ELF-1 (cell line): Measurements from ENCODE around the gene APOL6.
"Not testable (repeated sequence)": the region's sequence is repeated elsewhere in the genome, so short reads cannot be mapped to it uniquely, and the experiment has no call there.

Experiments used
- DNase-seq: peaks from one replicate; pipeline ENCODE4 v3.0.0-alpha.2; 2016; ENCODE audit warnings: low read depth, low spot score

Gene APOL6

DNA sequence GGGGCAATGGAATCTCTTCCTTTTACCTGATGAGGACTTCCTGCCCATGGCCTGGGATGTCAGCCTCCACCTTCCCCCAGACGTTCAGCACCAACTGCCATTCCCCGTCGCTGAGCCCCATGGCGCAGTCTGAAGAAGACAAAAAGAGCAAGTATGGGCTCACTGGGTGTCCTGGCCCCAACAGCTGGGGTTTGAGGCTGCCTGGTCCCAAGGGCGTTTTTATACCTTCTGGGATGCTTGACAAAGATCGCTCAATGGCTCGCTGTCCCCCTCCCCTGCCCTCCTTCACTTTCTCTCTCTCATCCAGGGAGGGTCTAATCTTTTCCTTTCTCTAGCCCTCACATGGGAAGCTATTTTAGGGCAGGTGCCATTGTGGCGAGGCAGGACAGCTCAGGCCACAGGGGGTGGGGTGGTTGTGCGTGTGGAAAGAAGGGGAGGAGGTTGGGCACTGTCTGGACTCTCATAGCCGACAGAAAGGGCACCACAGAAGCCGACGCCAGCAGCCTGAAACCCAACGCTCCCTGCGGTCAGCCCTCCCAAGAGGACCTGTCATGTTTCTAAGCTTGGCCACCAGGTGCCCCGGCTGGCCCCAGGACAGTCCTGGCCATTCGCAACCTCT, 31.0 kb upstream of the APOL6 start, which contains the start of gene MB:
Gene MB (minus strand): TSS at position 193 of the 619 bp plus-strand sequence. CDS start 72 bp downstream, at position 121.
- no peak for DNase-seq

- no peak for DNase-seq
These were observed 29.6 kb upstream of the APOL6 start for GRCh38 chr22:35618427-35619223.

- no peak for DNase-seq
These were observed 28.7 kb upstream of the APOL6 start for GRCh38 chr22:35619336-35620094.

DNA sequence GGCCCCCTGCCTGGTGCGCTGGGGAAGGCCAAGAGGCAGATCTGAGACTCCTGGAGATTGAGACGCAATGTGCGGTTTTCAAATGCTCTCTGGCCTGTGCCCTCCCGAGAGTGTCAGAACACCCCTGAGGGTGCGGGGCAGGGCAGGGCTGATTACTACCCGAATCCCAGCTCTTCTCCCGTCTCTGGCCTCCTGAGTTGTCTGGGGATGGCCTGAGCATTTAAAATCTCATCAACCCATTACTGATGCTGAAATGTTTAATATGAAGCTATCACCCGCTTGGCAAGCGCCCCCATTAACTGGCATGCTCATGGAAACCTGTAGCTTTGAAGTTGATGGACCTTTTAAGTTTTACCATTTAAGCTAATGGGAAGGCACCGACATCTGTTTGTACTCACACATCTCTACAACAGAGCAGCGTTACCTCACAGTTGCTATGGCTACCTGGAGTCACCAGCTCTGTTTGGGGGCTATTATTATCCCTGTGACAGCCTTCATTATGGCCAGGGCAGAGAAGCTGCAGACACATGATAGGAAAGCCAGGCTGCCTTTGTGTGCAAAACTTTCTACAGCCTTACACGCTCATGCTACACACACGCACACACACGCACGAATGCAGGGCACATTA, 27.5 kb upstream of the APOL6 start:
- DNase-seq: peak; percentile 19

GRCh38 chr22:35621451-35621850, 26.8 kb upstream of the APOL6 start:
- DNase-seq: no peak

DNA sequence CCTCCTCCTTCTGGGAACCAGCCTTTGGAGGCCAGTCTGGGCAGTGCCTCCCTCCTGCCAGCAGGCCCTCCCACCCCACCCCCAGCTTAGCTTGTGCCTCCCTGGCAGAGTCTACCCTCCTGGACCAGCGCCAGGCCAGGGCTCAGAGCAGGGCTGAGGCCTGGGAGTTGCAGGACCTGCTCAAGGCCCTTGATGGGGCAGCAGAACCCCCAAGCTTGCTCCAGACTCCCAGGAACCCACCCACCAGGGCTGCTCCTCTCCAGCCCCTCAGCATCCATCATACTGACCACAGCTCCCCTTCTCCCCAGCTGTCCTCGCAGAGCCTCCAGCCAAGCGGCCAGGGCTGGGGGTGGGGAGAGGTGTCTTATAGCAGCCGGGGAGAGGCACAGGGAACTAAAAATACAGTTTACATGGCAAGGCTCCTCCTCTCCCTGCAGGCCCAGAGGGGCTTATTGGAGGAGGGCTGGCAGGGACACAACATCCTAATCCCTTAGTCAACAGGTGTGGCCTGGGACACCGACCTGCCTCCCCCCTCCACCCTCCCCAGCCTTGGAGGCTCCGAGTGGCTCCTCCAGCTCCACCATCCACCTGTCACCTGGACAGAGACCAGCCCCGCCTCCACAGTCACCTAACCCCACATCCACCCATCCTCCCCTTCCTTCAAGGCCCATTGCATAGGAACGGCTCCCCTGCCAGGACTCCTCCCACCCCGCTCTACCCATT, 25.9 kb upstream of the APOL6 start:
- DNase-seq: peak; percentile 83

DNA sequence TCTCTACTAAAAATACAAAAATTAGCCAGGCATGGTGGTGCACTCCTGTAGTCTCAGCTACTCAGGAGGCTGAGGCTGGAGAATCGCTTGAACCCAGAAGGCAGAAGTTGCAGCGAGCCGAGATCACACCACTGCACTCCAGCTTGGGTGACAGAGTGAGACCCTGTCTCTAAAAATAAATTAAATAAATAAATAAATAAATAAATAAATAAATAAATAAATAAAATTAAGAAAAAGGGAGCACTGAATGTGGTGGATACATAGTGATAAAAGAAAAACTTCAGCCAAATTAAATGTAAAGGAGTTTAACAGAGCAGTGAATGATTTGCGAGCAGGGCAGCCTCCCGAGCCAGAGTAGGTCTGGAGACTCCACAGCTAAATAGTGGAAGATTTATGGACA, 24.4 kb upstream of the APOL6 start:
- not testable (repeated sequence) for DNase-seq

DNA sequence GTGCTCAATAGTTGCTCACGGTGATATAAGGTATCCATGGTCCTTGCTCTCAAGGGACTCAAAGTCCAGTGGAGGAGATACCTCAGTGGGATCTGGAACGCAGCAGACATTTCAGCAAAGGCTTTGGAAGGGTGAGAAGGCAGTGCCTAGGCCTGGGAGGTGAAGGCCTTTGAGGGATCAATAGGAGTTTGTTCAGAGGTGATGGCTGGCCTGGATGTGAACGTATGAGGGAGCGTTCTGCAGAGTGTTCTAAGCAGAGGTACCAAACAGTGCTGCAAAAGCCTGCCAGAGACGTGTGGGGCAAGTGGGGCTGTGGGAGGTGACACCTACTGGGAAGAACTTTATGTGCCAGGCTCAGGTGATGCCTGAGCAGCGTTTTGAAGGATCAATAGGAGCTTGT, 23.7 kb upstream of the APOL6 start:
- DNase-seq: no peak

DNA sequence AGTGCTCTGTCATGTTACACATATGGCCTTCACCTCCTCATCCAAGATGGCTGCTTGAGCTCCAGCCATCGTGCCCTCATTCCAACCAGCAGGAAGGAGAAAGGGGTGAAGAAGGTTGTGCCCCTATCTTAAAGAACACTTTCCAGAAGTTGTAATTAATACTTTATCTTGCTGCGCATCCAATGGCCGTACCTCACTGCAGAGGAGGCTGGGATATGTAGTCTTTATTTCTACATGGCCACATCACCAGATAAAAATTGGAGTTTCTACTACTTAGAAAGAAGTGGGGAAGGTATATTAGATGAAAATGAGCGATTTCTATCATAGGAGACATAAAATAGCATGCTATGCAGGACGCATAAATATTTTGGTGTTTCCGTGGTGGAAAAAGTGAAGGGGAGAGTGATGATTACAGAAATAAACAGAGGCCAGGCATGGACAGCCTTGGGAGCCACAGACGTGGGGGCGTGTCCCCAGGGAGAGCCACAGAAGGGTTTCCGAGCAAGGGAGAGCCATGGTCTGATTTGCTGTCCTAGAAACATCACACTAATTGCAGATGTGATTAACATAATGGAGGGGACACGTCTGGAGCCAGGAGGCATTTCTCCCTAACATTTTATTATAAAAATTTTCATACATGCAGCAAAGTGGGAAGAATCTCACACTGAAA, 22.3 kb upstream of the APOL6 start:
- DNase-seq: no peak

DNA sequence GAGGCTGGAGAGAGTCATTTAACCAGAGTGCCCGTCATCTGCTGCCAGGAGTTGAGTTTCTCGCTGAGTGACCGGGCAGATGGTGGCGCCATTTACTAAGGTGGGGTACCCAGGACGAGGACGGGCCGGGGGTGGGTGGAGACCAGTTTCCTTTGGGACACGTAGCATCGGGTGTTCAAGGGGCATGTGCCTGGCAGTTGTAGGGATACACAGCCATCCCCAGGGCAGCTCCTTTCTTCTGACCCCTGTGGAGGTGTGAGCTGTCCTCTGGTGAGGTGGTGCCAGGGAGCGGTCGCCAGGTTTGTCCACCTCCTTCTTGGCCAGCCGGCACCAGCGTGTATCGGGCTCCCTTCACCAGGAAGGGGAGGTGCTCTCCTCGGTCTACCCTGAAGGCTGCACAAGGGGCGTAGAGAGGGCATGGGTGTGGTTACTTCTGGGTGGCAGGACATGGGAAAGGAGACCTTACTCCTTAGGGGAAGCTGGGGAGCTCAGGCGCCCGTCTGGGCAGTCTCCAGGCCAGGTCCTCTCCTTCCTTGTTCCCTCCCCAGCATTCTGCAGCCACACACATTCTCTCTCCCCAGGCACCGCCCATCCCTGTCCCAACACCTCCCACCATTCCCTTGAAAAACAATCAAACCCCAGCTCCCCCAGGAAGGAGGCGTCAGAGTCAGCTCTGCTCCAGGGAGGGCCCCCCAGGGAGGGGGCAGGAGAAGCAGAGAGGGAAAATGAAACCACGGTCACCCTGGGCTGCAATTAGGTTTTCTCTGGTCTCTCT, 20.8 kb upstream of the APOL6 start:
- DNase-seq: peak; percentile 83

- DNase-seq: no peak
These were observed 19.5 kb upstream of the APOL6 start for GRCh38 chr22:35628732-35629131.

GRCh38 chr22:35629406-35630216, 18.6 kb upstream of the APOL6 start:
- DNase-seq: peak; percentile 80

GRCh38 chr22:35630387-35630793, 17.9 kb upstream of the APOL6 start:
- DNase-seq: peak; percentile 47

- DNase-seq: no peak
These were observed 17.4 kb upstream of the APOL6 start for GRCh38 chr22:35630891-35631290.

DNA sequence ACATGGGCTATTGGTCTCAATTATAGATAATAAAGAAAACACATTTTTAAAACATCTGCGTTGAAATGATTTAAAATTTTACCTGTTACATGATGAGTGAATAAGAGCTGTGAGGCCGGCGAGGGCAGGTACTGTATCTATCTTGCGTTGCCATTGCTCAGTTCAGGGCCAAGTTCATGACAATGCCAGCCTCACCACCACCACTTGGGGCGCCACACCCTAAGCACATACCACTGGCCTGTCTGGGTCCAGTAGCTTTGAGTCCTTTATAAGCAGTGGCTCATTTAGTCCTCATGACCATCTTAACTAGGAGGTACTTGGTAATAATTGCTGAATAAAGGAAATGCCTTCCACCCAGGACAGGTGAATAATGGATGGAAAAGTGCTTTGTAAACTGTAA, 16.6 kb upstream of the APOL6 start:
- DNase-seq: peak; percentile 50

GRCh38 chr22:35632935-35633334, 15.3 kb upstream of the APOL6 start:
- no peak for DNase-seq

GRCh38 chr22:35633520-35633919, 14.7 kb upstream of the APOL6 start:
- DNase-seq: no peak

DNA sequence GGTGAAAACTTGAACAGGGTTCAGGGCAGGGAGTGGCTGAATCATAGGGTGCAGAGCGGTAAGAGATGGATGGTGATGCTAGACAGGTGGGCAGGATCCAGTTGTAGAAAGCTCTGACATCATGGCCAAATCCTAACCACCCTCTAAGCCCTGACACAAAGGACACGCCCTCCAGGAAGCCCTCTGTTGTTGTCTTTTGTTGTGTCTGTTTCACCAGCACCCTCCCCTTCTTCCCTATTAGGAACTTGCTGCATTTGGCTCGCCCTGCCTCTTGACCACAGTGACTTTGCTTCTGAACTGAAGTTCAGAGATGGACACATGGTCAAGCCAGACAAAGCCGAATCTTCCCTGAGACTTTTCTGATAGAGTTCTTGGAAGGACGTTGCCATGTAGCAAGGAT, 14.2 kb upstream of the APOL6 start:
- peak; percentile 39 for DNase-seq

- no peak for DNase-seq
These were observed 13.2 kb upstream of the APOL6 start for GRCh38 chr22:35634943-35635540.
